Uterus (tissue), 2 donors: ENCODE results near the gene RND2.

Experiments
- CTCF ChIP-seq, 4 experiments: fragments of 200-600 bp in 2 of 4; fragments of 450-650 bp in 2 of 4; sonication (generic) in 2 of 4; IDR thresholded peaks; one replicate each; pipeline ENCODE4 v1.5.1; 2016 to 2019; ENCODE audit warnings: antibody characterized with exemption in 4 of 4, mild to moderate bottlenecking in 2 of 4, moderate library complexity in 1 of 4
- POLR2A ChIP-seq, 2 donors: fragments of 450-650 bp; IDR thresholded peaks; one replicate each; pipeline ENCODE4 v1.6.1; 2016; ENCODE audit warnings: antibody characterized with exemption in 2 of 2, mild to moderate bottlenecking in 1 of 2, moderate library complexity in 1 of 2

GRCh38 chr17:43028221-43028861, 3.3 kb downstream of the RND2 start:
- TF ChIP-seq CTCF (IDR thresholded peaks at IDR 0.05) (no peak), POLR2A (IDR thresholded peaks at IDR 0.05) (no peak)
